ENCODE results near the gene RASGRF2.
"Not testable (repeated sequence)": the region's sequence is repeated elsewhere in the genome, so short reads cannot be mapped to it uniquely, and the experiment has no call there.

Gene RASGRF2

DNA sequence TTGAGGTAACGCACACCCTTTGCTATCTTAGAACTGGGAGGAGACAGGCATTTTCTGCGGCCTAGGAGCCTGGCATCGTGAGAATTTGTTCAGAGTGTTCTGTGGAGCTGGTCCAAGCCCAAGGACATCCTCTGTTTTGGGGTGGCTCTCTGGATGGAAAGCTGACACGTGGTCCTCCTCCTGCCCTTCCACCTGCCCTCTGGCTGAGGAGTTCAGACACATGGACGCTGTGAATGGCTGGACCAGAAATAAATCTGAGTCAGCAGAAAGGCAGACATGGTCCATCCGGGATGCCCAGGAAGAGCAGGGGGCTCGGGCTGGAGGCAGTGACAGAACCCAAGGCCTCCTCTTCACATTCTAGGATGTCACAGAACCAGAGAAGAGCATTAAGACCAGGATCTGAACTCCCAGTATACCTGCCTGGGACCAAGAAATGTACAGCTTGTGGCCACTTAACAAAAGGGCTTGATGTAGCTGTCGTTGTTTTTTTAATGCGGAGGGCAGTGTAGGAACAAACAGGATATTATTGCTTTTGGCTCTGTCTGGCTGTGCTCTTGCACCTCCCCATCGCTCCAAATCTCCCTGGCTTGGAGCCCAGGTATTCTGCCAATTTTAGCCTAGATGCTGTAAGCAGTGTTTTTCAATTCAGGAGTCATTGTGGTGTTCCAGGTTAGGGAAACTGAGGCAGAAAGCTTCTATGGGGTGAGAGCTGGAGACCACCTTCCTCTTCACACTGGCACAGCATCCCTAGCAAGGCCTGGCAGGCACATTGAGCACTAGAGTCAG lies 275.3 kb downstream of the RASGRF2 start:
- intact Hi-C loops (cut with DNase I): no loop called here

DNA sequence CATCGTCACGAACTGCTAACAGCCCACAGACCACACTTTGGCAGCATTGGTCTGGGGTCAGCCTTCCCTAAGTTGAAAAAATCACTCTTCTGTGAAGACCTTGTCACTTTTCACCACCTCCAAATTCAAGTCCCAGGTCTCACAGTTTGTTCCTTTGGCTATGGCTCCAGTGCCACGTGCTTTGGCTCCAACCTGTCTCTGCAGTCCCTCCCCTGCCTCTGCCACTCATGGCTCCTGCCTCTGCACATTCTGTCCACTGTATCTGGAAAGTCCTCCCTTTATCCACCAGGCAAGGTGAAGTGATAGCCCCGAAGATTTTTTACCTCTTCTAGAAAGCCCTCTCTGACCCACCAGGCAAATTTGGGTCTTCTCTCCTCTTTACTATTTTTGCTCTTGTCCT lies 278.3 kb downstream of the RASGRF2 start:
- no peak for DNase-seq

More for the DNA sequence above, 275.3 kb downstream of the RASGRF2 start:
- DNase-seq: peak in 1 of 42 donors; percentile 39

DNA sequence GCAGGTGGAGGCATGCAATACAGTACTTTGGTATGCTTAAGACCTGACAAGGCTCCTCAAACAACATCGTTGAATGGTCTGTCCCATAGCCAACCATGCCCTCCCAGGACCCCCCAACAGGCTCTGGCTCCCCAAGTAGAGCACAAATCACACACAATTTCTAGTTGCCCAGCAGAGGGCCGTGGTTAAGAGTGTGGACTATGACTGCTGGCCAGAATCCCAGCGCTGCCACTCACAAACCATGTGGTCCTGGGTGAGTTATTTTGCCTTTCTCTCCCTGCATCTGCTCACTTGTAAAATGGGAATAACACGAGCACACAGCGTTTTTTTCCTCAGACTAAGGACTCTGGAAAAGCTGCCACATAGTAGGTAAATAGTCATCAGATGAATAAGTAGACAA lies 279.4 kb downstream of the RASGRF2 start:
- intact Hi-C loops (cut with DNase I): no loop called here
- peak in 15 of 42 donors; percentile 29 to 70 (median 41) for DNase-seq

More for the DNA sequence above, 278.3 kb downstream of the RASGRF2 start:
- intact Hi-C loops (cut with DNase I): no loop called here

DNA sequence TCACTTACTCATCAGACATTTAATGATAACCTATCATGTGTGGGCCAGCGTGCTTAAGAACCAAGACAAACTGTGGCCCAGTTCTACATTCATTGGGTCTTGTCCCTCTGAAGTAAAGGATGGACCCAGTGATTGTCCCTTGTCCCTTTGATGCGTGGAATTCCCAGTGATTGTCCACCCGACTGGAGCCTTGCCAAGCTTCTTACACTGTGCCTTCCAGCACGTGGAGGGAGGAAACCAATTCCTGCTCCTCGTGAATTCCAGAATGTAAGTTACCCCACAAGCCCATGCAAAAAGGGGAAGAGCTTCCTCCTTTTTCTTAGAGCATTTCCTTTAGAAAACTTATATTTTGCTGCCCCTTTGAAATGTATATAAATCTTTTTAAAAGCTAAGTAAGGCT lies 280.8 kb downstream of the RASGRF2 start:
- intact Hi-C loops (cut with DNase I): no loop called here
- DNase-seq: no peak

DNA sequence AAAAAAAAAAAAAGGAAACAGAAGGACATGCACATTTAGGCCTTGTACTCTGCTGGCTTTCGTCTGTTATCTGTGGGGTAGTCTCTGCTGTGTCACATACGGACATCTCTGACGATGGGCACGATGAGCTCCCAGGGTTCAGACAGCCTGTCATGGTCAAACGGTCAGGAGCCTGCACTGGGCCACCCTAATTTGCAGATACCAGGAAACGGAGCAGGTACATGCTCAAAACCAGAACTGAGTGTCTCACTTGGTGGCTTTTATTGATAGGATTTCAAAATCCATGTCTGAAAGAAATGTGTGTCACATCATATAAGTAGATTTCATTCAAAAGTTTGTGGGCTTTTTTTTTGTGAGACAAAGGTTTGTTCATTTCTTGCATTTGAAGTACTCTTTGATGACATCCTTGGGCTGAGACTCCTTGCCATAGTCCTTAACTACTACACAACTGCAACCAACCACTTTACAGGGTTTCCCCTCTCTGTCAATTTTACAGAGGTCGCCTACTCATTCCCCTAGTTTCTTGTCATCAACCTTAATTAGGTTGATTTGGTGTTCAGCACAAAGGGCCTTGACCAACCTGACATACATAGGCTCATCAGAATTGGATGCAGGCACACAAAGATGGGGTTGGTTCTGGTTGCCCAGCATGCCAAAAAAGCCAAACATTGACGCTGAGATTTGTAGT lies 281.9 kb downstream of the RASGRF2 start:
- intact Hi-C loops (cut with DNase I): no loop called here
- DNase-seq: no peak

DNA sequence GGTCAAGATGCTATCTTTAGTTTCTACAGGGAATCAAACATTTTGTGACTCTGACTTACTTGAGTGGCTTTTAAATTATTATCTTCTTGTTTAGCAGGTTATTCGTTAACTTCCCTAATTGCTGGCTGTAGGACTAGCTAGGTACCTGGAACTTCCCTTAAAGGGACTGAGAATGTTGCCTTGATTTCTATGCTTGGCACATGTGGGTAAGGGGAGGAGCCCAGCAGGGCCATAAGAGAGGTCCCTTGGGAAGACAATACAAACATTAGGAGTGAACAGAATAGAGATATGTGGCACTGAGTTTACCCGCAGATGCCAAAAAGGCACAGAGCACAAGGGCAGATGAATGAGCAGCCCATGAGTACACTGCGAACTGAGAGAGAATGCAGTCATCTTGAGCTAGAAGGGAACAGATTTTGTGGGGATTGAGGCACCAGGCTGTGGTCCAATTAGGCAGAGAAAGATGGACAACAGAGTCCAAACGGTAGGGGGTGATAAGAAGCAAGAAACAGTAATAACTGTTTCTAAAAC lies 282.8 kb downstream of the RASGRF2 start:
- DNase-seq: no peak
- intact Hi-C loops (cut with DNase I): no loop called here

DNA sequence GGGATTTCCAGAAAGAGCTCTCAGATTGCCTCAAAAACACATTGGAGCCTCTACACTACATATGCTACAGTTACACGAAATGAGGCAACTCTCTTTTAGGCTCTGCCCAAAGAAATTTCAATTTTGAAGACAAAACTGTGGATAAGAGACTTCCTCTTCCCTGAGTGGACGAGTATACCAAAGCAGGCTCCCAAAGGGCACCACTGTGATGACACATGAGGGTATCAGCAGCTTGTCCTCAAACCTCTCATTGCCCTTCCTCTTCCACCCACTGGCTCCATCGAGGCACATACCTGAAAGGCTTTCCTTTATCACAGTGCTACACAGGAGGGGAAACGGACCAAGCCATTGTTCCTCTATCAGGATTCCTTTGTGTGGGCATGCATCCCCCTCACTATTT lies 284.3 kb downstream of the RASGRF2 start:
- intact Hi-C loops (cut with DNase I): no loop called here
- no peak for DNase-seq

DNA sequence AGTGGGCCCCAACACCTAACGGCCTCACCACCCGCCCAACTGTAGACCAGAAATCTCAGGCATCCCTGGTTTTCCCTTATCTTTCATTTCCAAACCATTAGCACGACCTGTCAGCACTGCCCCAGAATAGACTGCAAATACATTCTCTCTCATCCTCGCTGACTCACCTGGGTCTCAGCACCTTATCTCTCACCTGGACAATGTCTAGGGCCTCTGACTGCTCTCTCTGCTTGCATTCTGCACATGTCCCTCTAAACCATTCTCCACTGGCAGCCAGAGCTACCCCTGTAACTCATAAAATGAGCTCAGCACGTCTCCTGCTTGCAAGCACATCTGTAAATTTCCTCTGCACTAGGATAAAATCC lies 285.7 kb downstream of the RASGRF2 start:
- DNase-seq: no peak
- intact Hi-C loops (cut with DNase I): no loop called here

DNA sequence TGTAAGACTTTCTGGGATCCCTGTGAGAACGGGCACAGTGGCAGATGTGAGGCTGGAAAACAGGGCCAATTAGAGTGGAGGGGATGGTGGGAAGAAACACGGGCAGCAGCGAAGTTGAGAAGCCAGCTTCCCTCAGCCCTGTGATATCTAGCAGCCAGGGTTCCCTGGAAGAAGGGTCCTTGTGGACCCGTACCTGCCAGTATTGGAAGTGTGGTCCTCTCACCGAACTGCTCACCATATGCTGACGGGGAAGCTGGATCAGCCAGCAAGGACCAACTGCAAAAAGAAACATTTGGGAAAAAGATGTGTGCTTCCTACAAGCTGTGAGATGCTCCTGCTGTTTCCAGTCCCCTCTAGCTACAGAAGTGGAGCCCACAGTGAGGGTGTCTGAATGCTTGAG lies 286.5 kb downstream of the RASGRF2 start:
- DNase-seq: no peak
- intact Hi-C loops (cut with DNase I): no loop called here

DNA sequence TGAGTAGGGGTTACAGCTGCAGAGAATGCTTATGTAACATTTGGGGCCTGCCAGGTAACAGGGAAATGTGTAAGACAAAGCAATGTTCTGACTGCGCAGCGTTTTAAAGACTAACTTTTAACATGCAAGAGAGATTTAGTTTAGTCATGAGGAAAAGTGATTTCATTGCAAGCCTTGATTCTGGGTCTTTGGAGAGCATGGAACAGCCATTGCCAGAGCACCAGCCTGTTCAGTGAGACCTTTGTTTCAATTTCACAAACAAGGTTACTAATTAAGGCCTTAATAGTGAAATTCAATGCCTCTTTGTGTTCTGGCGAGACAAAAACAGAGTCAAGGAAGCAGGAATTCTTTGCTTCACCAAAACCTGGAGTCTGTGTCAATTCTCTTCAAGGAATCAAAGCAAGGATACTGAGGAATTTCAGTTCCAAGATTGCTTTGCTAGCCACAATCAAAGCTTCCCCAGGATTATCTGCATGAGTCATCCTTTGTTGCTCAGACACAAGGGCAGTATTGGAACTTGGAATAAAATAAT lies 287.3 kb downstream of the RASGRF2 start:
- intact Hi-C loops (cut with DNase I): no loop called here

DNA sequence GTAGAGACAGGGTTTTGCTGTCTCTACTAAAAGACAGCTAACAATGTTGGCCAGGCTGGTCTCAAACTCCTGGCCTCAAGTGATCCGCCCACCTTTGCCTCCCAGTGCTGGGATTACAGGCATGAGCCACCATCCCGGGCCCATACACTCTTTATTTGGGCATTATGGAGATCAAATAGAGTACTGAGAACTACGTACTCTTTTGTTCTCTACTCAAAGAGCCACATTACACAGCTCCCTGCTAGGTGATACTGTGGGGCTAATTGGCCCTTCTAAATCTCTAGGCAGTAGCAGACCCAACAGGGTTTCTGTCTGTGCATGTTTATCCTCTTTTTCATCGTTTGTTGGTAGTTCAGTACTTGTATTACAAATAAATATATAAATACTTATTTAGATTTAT lies 289.1 kb downstream of the RASGRF2 start:
- intact Hi-C loops (cut with DNase I): no loop called here
- no peak for DNase-seq

More for the DNA sequence above, 287.3 kb downstream of the RASGRF2 start:
- DNase-seq: peak in 2 of 42 donors; percentile 19 to 43

DNA sequence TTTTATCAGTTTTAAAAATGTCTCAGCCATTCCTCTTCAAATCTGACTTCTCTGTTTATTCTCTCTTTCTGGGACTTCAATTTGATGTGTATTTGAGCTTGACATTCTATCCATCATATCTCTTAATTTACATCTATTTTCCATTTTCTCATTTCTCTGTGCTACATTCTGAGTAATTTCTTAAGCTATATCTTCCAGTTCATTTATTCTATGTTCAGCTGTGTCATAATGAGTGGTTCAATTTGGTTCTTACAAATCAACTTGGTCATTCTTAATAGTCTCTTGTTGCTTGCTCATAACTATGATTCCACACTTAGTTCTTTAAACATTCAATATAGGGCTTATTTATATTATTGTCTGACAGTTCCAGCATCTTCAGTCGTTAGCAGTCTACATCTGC lies 289.8 kb downstream of the RASGRF2 start:
- intact Hi-C loops (cut with DNase I): no loop called here
- no peak for DNase-seq

DNA sequence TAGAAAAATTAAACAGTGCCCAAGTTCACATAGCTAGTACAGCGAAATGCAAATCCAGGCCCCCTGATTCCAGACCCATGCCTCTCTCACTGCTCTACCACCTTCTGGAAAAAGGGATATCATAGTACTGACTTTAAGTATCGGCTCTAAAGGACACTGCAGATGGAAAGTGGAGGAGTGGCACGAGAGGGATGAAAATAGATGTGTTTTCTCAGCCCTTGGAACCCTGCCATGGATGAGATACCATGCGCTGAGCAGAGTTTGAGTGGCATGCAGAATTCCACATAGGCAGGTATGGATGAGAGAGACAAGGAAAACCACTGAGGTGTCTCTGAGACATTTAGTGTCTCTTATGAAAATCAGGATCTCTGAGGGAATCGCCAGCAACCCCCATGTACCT lies 291.8 kb downstream of the RASGRF2 start:
- DNase-seq: no peak
- intact Hi-C loops (cut with DNase I): no loop called here

DNA sequence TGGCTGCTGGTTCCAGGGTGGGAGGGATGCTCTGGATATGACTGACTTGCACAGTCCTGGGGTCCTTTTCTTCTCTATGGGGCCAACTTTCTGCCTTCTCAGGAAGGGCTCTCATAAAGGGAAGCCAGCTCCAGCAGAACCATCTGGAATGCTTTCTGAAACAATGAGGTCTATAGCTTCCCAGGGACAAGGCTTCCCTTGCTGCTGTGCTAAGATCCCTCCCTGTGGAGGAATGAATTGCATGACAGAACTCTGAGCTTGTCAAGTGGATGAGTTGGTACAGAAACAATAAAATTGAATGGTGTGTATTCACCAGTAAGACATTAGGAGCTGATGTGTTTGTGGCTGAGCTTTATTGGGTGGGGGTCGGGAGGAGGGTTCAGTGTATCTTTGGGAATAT lies 292.7 kb downstream of the RASGRF2 start:
- DNase-seq: peak in 1 of 42 donors; percentile 17
- intact Hi-C loops (cut with DNase I): no loop called here

DNA sequence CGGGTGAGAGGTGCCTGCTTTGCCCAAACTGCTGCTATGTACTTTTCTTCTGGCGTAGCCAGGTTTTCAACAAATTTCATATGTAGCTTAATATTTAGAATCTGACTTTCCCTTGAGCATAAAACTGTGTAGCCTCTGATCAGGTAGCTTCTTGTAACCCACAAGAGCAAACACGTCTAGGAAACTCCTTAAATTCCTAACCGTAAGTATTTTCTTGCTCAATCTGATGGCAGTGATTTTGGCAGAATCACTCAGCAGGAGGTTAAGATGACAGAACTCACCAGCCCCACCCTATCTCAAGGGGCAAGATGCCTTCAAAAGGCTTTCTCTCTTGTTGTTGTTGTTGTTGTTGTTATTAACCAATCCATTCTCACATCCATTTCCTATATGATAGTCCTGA lies 293.7 kb downstream of the RASGRF2 start:
- intact Hi-C loops (cut with DNase I): no loop called here
- no peak for DNase-seq

DNA sequence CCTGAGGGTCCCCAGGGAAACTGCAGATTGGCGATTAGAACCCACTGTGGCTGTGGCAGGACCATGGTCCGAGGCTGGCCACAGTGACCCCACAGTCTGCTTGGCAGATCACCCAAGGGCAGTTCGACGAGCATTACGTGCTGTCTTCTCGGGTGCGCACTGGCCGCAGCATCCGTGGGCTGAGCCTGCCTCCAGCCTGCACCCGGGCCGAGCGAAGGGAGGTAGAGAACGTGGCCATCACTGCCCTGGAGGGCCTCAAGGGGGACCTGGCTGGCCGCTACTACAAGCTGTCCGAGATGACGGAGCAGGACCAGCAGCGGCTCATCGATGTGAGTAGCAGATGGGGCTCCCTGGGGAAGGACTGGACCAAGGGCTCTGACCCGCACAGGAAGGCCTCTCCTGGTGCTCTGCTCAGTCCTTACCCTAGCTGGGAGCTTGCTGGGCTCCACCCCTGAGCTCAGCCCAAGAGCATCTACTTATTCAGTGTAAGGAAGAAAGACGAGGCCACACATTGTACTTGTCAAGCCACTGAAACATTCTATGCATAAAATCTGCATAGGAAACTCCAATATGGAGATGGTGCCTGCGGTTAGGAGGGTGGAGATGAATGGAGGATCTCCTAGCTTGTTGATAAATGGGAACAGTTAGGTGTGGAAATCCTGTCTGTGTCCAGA lies 294.9 kb downstream of the RASGRF2 start:
- intact Hi-C loops (cut with DNase I): no loop called here
- no peak for DNase-seq

DNA sequence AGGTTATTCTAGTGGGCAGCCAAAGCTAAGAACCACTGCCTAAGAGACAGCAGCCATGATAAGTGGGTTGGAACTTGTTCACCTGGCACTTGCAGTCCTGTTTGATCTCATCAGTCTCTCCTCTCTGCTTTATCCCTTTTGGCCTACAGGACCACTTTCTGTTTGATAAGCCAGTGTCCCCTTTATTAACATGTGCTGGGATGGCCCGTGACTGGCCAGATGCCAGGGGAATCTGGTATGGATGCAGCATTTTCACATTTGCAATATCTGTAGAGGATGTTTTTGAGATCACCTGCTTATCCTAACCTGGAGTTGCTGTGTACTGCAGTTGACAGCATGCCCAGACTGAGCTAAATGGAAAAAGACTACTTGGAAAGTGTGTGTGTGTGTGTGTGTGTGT lies 296.6 kb downstream of the RASGRF2 start:
- DNase-seq: no peak
- intact Hi-C loops (cut with DNase I): no loop called here

DNA sequence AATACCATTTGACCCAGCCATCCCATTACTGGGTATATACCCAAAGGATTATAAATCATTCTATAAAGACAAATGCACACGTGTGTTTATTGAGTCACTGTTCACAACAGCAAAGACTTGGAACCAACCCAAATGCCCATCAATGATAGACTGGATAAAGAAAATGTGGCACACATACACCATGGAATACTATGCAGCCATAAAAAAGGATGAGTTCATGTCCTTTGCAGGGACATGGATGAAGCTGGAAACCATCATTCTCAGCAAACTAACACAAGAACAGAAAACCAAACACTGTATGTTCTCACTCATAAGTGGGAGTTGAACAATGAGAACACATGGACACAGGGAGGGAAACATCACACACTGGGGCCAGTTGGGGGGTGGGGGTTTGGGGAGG lies 302.6 kb downstream of the RASGRF2 start:
- DNase-seq; intact Hi-C loops (cut with DNase I): not testable (repeated sequence)

DNA sequence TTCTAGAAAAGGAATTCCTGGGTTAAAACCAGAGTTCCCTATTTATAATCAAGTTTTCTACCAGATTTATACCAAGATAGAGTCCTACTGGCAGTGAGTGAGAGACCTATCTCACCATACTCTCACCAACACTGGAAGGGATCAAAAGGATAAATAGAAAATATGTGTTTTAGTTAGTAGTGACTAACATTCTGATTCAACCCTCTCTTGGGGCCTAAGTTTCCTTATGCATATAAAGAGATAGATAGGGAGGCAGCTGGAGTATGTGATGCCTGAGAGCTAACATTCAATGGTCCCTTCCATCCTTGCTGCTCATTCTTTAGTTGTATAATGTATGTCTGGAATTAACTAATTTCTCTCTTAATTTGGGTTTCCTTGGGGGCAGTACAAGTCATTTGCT lies 304.9 kb downstream of the RASGRF2 start:
- intact Hi-C loops (cut with DNase I): no loop called here
- no peak for DNase-seq

Measured in head of caudate nucleus (tissue), 42 donors.